Lower leg skin (tissue), 3 donors: ENCODE data around the gene ADCYAP1R1.

Source experiments
- CTCF ChIP-seq, 3 donors: fragments of 450-650 bp; IDR thresholded peaks; one replicate each; pipeline ENCODE4 v1.5.1; 2016; ENCODE audit warnings: antibody characterized with exemption in 3 of 3, mild to moderate bottlenecking in 3 of 3, moderate library complexity in 2 of 3
- POLR2A ChIP-seq, 2 donors: fragments of 450-650 bp; IDR thresholded peaks; one replicate each; pipeline ENCODE4 v1.6.1; 2016 to 2017; ENCODE audit warnings: antibody characterized with exemption in 2 of 2, mild to moderate bottlenecking in 1 of 2, moderate library complexity in 1 of 2

GRCh38 chr7:31027161-31027965, 24.7 kb upstream of the ADCYAP1R1 start:
- TF ChIP-seq CTCF (IDR thresholded peaks at IDR 0.05) (no peak), POLR2A (IDR thresholded peaks at IDR 0.05) (no peak)
